AG10803 (cell line): ENCODE results near the gene EGFR.

Experiments
- DNase-seq: peaks from one replicate; pipeline ENCODE4 v3.0.0; 2010; ENCODE audit warnings: low read depth
- H3K4me3 ChIP-seq: 2 replicates; pipeline ENCODE4 v1.5.1; 2011; ENCODE audit warnings: mild to moderate bottlenecking, low read length, control low read depth
- TF ChIP-seq, protein P1 (sequence below): conservative IDR thresholded peaks from 2 replicates; pipeline ENCODE4 v1.5.1; 2011; ENCODE audit warnings: mild to moderate bottlenecking, low read length, control low read depth, inconsistent platforms

The EGFR gene

DNA sequence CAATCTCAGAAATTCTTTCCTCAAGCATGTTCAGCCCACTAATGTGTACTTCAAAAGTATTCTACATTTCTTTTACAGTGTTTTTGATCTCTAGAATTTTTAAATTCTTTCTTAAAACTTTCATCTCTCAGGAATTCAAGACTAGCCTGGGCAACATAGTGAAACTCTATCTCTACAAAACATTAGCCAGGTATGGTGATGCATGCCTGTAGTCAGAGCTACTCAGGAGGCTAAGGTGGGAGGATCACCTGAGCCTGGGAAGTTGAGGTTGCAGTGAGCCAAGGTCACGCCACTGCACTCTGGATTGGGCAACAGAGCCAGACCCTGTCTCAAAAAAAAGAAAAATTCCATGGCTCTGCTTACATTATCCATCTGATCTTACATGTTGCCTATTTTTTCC, 5.0 kb upstream of the EGFR start:
- no peak for DNase-seq
- no peak overlapping the region for H3K4me3 ChIP-seq
- TF ChIP-seq, protein P1, sequence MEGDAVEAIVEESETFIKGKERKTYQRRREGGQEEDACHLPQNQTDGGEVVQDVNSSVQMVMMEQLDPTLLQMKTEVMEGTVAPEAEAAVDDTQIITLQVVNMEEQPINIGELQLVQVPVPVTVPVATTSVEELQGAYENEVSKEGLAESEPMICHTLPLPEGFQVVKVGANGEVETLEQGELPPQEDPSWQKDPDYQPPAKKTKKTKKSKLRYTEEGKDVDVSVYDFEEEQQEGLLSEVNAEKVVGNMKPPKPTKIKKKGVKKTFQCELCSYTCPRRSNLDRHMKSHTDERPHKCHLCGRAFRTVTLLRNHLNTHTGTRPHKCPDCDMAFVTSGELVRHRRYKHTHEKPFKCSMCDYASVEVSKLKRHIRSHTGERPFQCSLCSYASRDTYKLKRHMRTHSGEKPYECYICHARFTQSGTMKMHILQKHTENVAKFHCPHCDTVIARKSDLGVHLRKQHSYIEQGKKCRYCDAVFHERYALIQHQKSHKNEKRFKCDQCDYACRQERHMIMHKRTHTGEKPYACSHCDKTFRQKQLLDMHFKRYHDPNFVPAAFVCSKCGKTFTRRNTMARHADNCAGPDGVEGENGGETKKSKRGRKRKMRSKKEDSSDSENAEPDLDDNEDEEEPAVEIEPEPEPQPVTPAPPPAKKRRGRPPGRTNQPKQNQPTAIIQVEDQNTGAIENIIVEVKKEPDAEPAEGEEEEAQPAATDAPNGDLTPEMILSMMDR: no peak

GRCh38 chr7:55016061-55016745, 2.6 kb upstream of the EGFR start:
- H3K4me3 ChIP-seq: no peak overlapping the region
- TF ChIP-seq, protein P1: no peak
- no peak for DNase-seq

GRCh38 chr7:55016746-55017090, 2.1 kb upstream of the EGFR start:
- DNase-seq: no peak
- TF ChIP-seq, protein P1: no peak
- H3K4me3 ChIP-seq: no peak overlapping the region

GRCh38 chr7:55017841-55018240, 976 bp upstream of the EGFR start:
- peak overlapping the region; percentile 74 for H3K4me3 ChIP-seq
- TF ChIP-seq, protein P1: no peak
- no peak for DNase-seq

- no peak for DNase-seq
- TF ChIP-seq, protein P1: no peak
- peak overlapping the region; percentile 74 for H3K4me3 ChIP-seq
Observed at GRCh38 chr7:55019191-55019690, 424 bp downstream of the EGFR start.

GRCh38 chr7:55019691-55020465, 1.1 kb downstream of the EGFR start:
- TF ChIP-seq, protein P1: no peak
- DNase-seq: no peak
- peak overlapping the region; percentile 74 for H3K4me3 ChIP-seq

- peak overlapping the region; percentile 74 for H3K4me3 ChIP-seq
- DNase-seq: peak; percentile 73
- TF ChIP-seq, protein P1: no peak
Observed at GRCh38 chr7:55020466-55020871, 1.7 kb downstream of the EGFR start.
